ENCODE results near the gene SLC39A12. TPM values are rescaled to one million over a fixed set of nuclear protein-coding genes. Genes with fewer than 3 reads are reported as not detected.

SLC39A12 gene
- total RNA-seq, 2 experiments from 2014 or later, result not detected

DNA sequence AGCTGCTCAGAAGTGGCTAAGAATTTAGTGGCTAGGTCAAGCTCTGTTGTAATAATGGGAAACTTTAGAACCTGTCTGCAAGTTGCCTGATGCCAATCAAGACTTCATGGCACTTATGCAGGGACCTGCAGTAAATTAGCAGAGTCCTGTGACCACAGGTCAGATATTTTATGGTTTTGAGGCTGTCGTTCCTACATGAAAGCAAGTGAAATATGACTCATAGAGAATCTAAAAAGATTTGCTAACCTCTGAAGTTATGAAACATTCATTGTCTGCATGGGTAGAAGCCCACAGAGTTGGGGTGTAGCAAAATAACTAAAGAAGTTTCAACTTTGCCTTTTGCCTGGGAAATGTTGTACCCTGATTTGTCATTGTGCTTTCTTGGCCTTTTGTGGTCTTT is 32.3 kb downstream of the SLC39A12 start:
- peaks cover 2% of the 10 kb centered on the region for H3K9me3 Mint-ChIP-seq (ENCODE audit: low read depth)

DNA sequence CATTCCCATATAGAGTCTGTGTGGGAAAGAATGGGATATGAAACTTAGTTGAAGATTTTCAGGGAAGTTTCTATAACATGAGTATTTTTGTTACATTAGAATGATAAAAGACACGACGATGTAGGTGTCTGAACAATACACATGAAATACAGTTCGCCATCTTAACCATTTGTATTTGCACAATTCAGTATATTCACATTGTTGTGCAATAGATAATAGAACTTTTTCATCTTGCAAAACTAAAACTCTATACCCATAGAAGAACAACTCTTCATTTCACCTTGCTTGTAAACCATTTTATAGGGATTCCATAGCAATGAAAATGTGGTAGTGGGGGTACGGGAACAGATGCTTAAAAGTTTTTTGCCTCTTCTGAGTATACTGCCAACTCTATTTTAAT is 32.8 kb downstream of the SLC39A12 start:
- DNase-seq (no peak), ATAC-seq (no peak)
- H3K27ac Mint-ChIP-seq, result no peak overlapping the region
- peaks cover 2% of the 10 kb centered on the region for H3K9me3 Mint-ChIP-seq (ENCODE audit: low read depth)
- CTCF ChIA-PET, result no interaction called here
- no peaks in the 10 kb centered on the region for H3K36me3 Mint-ChIP-seq
- H3K4me3 Mint-ChIP-seq, result no peak overlapping the region
- H3K4me1 Mint-ChIP-seq, result no peaks in the 10 kb centered on the region
- no peaks in the 10 kb centered on the region for H3K27me3 Mint-ChIP-seq

More for the DNA sequence above, 32.3 kb downstream of the SLC39A12 start:
- Mint-ChIP-seq H3K27me3 (no peaks in the 10 kb centered on the region), H3K4me3 (no peak overlapping the region), H3K36me3 (no peaks in the 10 kb centered on the region), H3K27ac (no peak overlapping the region), H3K4me1 (no peaks in the 10 kb centered on the region)
- ATAC-seq (no peak), DNase-seq (no peak)
- CTCF ChIA-PET, result no interaction called here

DNA sequence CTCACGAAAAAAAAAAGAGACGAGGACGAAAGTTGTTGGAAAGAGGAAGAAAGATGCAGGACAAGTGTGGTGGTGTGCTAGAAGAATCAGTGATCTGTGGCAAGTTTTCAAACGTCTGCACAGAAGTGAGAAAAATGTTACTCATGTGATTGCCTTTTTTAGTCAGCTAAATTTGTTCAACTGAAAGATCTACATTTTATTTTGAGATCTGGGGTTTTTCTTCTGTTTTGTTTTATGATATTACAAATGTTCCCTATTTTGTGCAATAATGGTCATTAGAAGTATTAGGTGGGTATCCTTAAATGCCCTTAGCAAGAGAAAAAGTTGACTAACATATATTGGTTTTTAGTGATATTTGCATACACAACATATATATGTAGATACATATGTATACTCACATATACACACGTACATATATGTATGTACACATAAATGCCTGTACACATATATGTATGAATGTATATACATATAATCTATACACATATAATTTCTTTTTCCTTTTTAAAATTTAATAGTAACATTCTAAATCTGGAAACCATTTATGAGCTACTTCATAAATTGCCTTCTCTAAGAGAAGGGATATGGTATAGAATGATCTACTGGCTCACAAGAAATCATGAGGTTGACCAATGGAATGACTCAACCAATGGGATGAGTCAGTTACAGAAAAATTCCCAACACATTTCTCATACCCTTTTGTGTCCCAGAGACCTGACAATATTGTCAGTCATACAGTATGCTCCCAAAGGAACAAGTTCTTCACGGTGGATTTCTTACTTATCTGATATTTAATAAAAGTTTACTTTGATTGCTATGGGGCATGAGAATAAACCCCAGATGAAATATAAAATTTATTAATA is 38.4 kb downstream of the SLC39A12 start:
- H3K4me3 Mint-ChIP-seq, result no peak overlapping the region
- CTCF ChIA-PET, result no interaction called here
- no peaks in the 10 kb centered on the region for H3K36me3 Mint-ChIP-seq
- no peaks in the 10 kb centered on the region for H3K4me1 Mint-ChIP-seq
- no peaks in the 10 kb centered on the region for H3K27me3 Mint-ChIP-seq
- ATAC-seq, result no peak
- no peak for DNase-seq
- no peak overlapping the region for H3K27ac Mint-ChIP-seq
- peaks cover 2% of the 10 kb centered on the region for H3K9me3 Mint-ChIP-seq (ENCODE audit: low read depth)

DNA sequence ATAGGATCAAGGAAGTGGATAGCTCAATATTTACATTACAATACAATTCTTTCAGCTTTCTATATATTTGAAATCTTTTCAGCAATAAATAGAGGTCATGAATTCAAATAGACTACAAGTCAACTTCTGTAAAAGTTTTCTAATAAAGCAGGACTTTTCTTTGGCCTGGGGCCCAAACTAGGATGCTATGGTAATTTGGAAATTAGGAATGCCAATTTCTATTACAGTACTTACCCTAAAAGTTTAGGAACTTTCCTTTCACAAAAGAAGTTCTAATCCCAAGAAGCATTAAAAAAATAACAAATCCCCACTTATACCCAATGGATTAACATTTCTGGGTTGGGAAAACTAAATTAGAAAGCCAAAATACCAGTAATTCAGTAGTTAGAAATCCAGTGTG is 40.5 kb downstream of the SLC39A12 start:
- H3K27me3 Mint-ChIP-seq, result no peaks in the 10 kb centered on the region
- CTCF ChIA-PET, result interaction anchor here (0.7 kb wide), 1 partner anchor 11 kb away, joined by 5 read pairs; no protein-coding TSS in a partner anchor
- no peak overlapping the region for H3K4me3 Mint-ChIP-seq
- H3K27ac Mint-ChIP-seq, result no peak overlapping the region
- H3K4me1 Mint-ChIP-seq, result no peaks in the 10 kb centered on the region
- ATAC-seq (no peak), DNase-seq (no peak)
- no peaks in the 10 kb centered on the region for H3K36me3 Mint-ChIP-seq
- H3K9me3 Mint-ChIP-seq (ENCODE audit: low read depth), result peaks cover 2% of the 10 kb centered on the region

DNA sequence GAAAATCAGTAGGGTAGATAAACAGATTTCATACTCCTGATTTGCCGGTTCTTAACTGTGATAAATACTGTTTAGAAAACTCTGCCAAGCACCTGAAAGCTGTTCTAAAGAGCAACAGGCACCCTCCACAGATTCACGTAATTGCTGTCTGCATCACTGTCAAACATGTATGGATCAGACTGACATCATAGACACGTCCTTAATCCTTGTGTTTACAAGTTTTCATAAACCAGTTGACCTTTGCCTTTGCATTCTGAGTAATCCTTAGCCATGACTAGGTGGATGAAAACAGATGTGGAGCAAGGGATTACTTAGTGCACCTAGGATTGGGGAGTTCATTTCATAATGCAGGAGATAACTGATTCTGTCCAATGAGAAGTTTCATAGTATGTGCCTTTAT is 41.6 kb downstream of the SLC39A12 start:
- Mint-ChIP-seq H3K27me3 (no peaks in the 10 kb centered on the region), H3K27ac (no peak overlapping the region), H3K4me3 (no peak overlapping the region), H3K9me3 (ENCODE audit: low read depth) (no peaks in the 10 kb centered on the region), H3K36me3 (no peaks in the 10 kb centered on the region), H3K4me1 (no peaks in the 10 kb centered on the region)
- ATAC-seq (no peak), DNase-seq (no peak)
- CTCF ChIA-PET, result no interaction called here

DNA sequence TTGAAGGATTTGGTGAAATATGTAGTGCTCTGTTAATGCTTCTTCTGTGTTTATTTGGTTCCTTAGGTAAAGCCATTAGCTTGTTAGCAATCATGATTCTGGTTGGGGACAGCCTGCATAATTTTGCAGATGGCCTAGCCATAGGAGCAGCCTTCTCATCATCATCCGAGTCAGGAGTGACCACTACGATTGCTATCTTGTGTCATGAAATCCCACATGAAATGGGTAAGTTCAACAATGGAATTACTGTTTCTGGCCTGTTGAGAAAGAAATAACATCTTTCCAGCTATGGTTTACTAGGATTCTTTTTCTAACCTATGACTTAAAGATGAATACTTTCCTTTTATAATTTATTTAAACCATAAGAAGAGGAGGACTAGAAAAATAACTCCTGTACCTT is 48.9 kb downstream of the SLC39A12 start:
- CTCF ChIA-PET, result no interaction called here
- H3K36me3 Mint-ChIP-seq, result no peaks in the 10 kb centered on the region
- no peak overlapping the region for H3K4me3 Mint-ChIP-seq
- ATAC-seq, result no peak
- H3K4me1 Mint-ChIP-seq, result no peaks in the 10 kb centered on the region
- no peak overlapping the region for H3K27ac Mint-ChIP-seq
- no peak for DNase-seq
- no peaks in the 10 kb centered on the region for H3K27me3 Mint-ChIP-seq
- H3K9me3 Mint-ChIP-seq (ENCODE audit: low read depth), result no peaks in the 10 kb centered on the region

DNA sequence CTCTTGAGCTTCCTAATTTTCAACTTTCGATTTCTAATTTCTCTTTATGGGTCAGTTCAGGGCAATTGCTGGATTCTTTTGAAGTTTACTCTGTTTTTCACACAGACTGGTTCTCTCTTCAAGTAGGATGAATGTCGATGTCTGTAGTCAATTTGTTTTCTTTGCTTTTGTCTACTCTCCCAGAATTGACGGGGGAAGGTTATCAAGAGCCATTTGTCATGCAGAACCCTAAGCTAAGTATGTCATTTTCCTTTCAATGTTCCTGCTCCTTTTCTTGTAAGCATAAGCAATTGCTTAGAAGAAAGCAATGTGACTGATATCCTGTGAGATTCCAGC is 53.7 kb downstream of the SLC39A12 start:
- H3K4me3 Mint-ChIP-seq, result no peak overlapping the region
- no peak for ATAC-seq
- H3K27me3 Mint-ChIP-seq, result no peaks in the 10 kb centered on the region
- no peak overlapping the region for H3K27ac Mint-ChIP-seq
- no peaks in the 10 kb centered on the region for H3K9me3 Mint-ChIP-seq (ENCODE audit: low read depth)
- no peaks in the 10 kb centered on the region for H3K36me3 Mint-ChIP-seq
- no peak for DNase-seq
- no peaks in the 10 kb centered on the region for H3K4me1 Mint-ChIP-seq
- CTCF ChIA-PET, result no interaction called here

DNA sequence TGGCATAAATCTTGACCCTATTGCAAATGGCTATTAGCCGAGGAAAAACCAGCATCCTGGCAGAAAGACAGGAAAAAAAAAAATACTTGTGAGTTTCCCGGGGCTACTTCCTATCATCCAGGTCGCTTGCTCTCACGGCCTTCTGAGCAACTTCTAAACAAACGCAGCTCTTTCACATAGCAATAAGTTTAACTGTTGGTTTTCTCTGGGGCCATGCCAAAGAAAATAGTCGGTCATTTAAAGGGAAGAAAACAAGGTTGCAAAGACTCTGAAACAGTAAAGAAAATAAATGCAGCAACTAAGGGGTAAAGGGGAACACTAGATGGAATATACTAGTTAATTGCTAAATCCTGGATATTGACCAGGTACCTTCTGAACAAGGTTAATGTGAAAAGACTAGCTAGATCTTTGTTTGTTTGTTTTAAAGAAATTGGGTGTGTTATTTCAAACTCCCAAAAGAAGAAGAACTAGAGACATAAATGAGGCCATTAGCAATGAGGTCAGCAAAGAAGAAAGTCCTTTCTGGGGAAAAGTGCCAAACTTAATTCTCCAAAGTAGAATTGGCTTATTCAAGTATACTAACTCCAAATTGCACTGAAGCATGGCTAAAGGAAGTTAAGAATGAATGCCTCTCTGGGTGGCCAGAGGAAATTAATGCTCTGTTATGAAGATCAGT is 54.2 kb downstream of the SLC39A12 start:
- Mint-ChIP-seq H3K4me3 (no peak overlapping the region), H3K4me1 (no peaks in the 10 kb centered on the region), H3K9me3 (ENCODE audit: low read depth) (no peaks in the 10 kb centered on the region), H3K27ac (no peak overlapping the region), H3K27me3 (no peaks in the 10 kb centered on the region), H3K36me3 (no peaks in the 10 kb centered on the region)
- no peak for ATAC-seq
- CTCF ChIA-PET, result no interaction called here
- no peak for DNase-seq

DNA sequence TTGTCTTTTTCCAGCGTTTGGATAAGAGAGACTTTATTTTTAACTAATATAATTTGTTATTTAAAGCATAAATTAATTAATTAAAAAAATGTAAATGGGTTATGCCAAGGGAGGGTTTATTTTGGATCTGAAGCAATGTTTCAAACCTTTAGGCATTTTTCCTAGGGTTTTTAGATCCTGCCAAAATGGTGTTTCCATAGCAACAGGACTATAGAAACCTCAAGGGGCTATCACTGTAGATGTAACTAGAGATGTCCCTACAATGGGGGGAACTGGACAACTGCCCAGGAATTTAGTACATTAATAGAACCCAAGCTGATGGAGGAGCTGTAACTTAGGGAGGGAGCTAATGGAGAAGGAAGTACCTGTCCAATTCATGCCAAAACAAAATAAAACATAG is 57.3 kb downstream of the SLC39A12 start:
- no peak overlapping the region for H3K4me3 Mint-ChIP-seq
- no peak overlapping the region for H3K27ac Mint-ChIP-seq
- DNase-seq (no peak), ATAC-seq (no peak)
- H3K27me3 Mint-ChIP-seq, result no peaks in the 10 kb centered on the region
- H3K4me1 Mint-ChIP-seq, result no peaks in the 10 kb centered on the region
- no peaks in the 10 kb centered on the region for H3K36me3 Mint-ChIP-seq
- CTCF ChIA-PET, result no interaction called here
- no peaks in the 10 kb centered on the region for H3K9me3 Mint-ChIP-seq (ENCODE audit: low read depth)

DNA sequence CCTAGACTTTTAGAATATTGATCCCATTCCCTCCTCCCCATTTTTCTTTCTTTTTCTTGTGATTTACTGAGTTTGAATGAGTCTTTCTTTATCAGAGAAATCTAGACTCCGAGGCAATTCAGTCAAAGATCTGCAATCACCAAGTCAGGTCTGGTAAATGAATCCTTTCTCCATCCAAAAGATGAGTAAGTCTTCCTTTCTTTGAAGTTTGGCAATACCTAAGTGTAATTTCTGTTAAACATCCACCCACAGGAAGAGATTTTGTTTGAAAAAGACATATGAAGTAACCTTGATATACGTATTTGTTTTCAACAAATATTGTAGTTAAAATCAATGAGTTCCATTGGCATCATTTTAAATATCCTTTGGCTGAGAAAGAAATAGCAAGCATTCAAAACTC is 58.3 kb downstream of the SLC39A12 start:
- Mint-ChIP-seq H3K27me3 (no peaks in the 10 kb centered on the region), H3K4me1 (no peaks in the 10 kb centered on the region), H3K36me3 (no peaks in the 10 kb centered on the region), H3K4me3 (no peak overlapping the region), H3K27ac (no peak overlapping the region), H3K9me3 (ENCODE audit: low read depth) (no peaks in the 10 kb centered on the region)
- DNase-seq (no peak), ATAC-seq (no peak)
- CTCF ChIA-PET, result no interaction called here

DNA sequence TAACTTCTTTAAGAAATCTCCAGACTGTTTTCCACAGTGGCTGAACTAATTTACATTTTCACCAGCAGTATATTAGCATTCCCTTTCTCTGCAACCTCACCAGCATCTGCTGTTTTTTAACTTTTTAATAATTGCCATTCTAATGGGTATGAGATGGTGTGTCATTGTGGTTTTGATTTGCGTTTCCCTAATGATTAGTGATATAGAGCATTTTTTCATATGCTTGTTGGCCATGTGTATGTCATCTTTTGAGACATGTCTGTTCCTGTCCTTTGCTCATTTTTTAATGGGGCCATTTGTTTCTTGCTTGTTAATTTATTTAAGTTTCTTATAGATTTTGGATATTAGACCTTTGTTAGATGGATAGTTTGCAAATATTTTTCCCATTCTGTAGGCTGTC is 68.8 kb downstream of the SLC39A12 start:
- H3K4me1 Mint-ChIP-seq, result no peaks in the 10 kb centered on the region
- no peaks in the 10 kb centered on the region for H3K27me3 Mint-ChIP-seq
- no peak for DNase-seq
- no peak overlapping the region for H3K27ac Mint-ChIP-seq
- H3K36me3 Mint-ChIP-seq, result no peaks in the 10 kb centered on the region
- ATAC-seq, result no peak
- no peaks in the 10 kb centered on the region for H3K9me3 Mint-ChIP-seq (ENCODE audit: low read depth)
- CTCF ChIA-PET, result no interaction called here
- H3K4me3 Mint-ChIP-seq, result no peak overlapping the region

DNA sequence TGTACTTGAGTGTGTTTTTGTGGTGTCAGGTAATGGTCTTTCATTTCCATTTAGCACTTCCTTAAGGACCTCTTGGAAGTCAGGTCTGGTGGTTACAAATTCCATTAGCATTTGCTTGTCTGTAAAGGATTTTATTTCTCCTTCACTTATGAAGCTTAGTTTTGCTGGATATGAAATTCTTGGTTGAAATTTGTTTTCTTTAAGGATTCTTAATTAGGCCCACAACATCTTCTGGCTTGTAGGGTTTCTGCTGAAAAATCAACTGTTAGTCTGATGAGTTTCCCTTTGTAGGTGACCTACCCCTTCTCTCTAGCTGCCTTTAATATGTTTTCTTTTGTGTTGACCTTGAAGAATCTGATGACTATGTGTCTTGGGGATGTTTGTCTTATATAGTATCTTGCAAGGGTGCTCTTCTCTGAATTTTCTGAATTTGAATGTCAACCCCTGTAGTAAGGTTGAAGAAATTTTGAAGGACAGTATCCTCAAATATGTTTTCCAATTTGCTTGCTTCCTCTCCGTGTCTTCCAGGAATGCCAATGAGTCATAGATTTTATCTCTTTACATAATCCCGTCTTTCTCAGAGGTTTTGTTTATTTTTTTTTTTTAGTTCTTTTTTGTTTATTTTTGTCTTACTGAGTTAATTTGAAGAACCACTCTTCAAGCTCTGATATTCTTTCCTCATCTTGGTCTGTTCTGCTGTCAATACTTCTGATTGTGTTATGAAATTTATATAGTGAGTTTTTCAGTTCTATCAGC is 70.2 kb downstream of the SLC39A12 start:
- no peaks in the 10 kb centered on the region for H3K4me1 Mint-ChIP-seq
- H3K27me3 Mint-ChIP-seq, result no peaks in the 10 kb centered on the region
- CTCF ChIA-PET, result no interaction called here
- no peaks in the 10 kb centered on the region for H3K36me3 Mint-ChIP-seq
- no peak for DNase-seq
- ATAC-seq, result no peak
- no peak overlapping the region for H3K4me3 Mint-ChIP-seq
- no peak overlapping the region for H3K27ac Mint-ChIP-seq
- H3K9me3 Mint-ChIP-seq (ENCODE audit: low read depth), result no peaks in the 10 kb centered on the region

DNA sequence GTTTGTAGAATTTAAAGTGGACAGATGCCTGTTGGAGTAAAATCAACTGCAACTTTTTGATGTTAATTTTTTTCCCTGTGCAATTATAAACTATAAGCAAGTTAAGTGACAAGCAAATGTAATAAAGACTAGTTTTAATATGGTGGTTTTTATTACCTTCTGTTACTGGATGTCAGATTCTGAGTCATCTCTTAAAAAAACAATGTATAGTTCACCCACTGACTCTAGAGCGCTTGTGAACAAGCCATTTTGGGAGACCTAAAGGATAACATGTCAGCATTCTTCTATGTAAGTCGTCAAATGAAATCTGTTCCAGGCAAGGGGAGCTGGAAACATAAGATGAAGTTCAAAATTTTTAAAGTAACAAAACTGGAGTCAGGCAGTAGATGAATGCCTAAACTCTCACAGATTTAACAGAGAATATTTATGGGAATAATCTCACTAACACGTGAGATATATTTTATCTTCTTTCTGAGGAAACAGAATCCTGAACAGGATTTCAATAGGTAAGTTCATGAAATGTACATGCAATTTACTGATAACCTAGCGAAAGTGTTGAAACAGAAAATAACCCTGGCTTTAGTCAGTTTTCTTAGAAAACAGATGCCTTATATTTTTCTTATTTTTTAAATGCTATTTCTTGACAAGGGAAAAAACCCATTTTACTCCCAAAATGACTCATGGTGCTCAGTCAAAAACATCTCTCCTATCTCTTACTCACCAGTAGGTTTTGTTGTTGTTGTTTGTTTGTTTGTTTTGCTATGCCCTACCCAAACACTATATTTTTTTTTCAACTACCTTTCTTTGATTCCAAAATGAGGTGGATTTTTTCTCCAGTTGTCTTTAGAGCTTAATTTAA is 91.7 kb downstream of the SLC39A12 start:
- CTCF ChIA-PET, result no interaction called here
- H3K27me3 Mint-ChIP-seq, result no peaks in the 10 kb centered on the region
- no peaks in the 10 kb centered on the region for H3K4me1 Mint-ChIP-seq
- H3K4me3 Mint-ChIP-seq, result no peak overlapping the region
- ATAC-seq, result no peak
- no peak for DNase-seq
- H3K27ac Mint-ChIP-seq, result no peak overlapping the region
- H3K36me3 Mint-ChIP-seq, result no peaks in the 10 kb centered on the region
- H3K9me3 Mint-ChIP-seq (ENCODE audit: low read depth), result peaks cover 3% of the 10 kb centered on the region
